NT2/D1 (cell line): Measurements from ENCODE around the gene EIF5A.

Experiments used
- SUZ12 ChIP-seq: IDR thresholded peaks from 2 replicates; pipeline ENCODE4 v1.6.1; 2011; ENCODE audit not compliant: insufficient read length, insufficient read depth; ENCODE audit errors: extremely low read depth
- YY1 ChIP-seq: IDR thresholded peaks from 2 replicates; pipeline ENCODE4 v1.6.1; 2011; ENCODE audit not compliant: insufficient read length, insufficient read depth
- ZNF274 ChIP-seq: IDR thresholded peaks from 2 replicates; pipeline ENCODE4 v1.6.1; 2011; ENCODE audit warnings: mild to moderate bottlenecking, low read depth, low read length

- TF ChIP-seq ZNF274 (no peak), YY1 (no peak), SUZ12 (no peak)
Observed at GRCh38 chr17:7356072-7356549, 48.7 kb downstream of the EIF5A start.
